Chondrocyte (in vitro differentiated cells): ENCODE results near the gene SIN3B. TPM values are rescaled to one million over a fixed set of nuclear protein-coding genes. Genes with fewer than 3 reads are reported as not detected.
A peak's percentile ranks its signal among the peaks of the same experiment; 100 is the strongest.

Source experiments
- DNase-seq: peaks from one replicate; pipeline ENCODE4 v3.0.0; 2021; ENCODE audit warnings: mixed read lengths, low spot score
- H3K27ac Mint-ChIP-seq: one replicate; pipeline ENCODE4 v1.8.0; 2021; ENCODE audit warnings: mild to moderate bottlenecking, moderate library complexity, mixed read lengths; ENCODE audit not compliant: unreplicated experiment
- H3K27me3 Mint-ChIP-seq: 2 replicates; pipeline ENCODE4 v1.8.0; 2021; ENCODE audit warnings: low read depth, mixed read lengths
- H3K36me3 Mint-ChIP-seq: 2 replicates; pipeline ENCODE4 v1.8.0; 2021; ENCODE audit warnings: low read depth, mixed read lengths
- H3K4me1 Mint-ChIP-seq: 2 replicates; pipeline ENCODE4 v1.8.0; 2021; ENCODE audit warnings: low read depth, mild to moderate bottlenecking, mixed read lengths
- H3K4me3 Mint-ChIP-seq: one replicate; pipeline ENCODE4 v1.8.0; 2021; ENCODE audit warnings: mild to moderate bottlenecking, moderate library complexity, mixed read lengths; ENCODE audit not compliant: unreplicated experiment
- H3K9me3 Mint-ChIP-seq: 2 replicates; pipeline ENCODE4 v1.8.0; 2021; ENCODE audit warnings: low read depth, mixed read lengths
- long read RNA-seq: library from polyadenylated mRNA; stranded (forward); transcript quantifications from one replicate; pipeline ENCODE4 v2.0.0, GENCODE V29; 2021
- total RNA-seq: library from RNA; stranded (reverse); gene quantifications from 3 replicates; pipeline ENCODE4 v1.2.1, GENCODE V29; 2021
- TF ChIP-seq, protein P1 (sequence below): fragments of 200-600 bp; sonication (generic); IDR thresholded peaks from 2 replicates; pipeline ENCODE4 v1.5.0; 2021; ENCODE audit warnings: antibody characterized with exemption, mild to moderate bottlenecking, moderate library complexity

Gene SIN3B, protein sequence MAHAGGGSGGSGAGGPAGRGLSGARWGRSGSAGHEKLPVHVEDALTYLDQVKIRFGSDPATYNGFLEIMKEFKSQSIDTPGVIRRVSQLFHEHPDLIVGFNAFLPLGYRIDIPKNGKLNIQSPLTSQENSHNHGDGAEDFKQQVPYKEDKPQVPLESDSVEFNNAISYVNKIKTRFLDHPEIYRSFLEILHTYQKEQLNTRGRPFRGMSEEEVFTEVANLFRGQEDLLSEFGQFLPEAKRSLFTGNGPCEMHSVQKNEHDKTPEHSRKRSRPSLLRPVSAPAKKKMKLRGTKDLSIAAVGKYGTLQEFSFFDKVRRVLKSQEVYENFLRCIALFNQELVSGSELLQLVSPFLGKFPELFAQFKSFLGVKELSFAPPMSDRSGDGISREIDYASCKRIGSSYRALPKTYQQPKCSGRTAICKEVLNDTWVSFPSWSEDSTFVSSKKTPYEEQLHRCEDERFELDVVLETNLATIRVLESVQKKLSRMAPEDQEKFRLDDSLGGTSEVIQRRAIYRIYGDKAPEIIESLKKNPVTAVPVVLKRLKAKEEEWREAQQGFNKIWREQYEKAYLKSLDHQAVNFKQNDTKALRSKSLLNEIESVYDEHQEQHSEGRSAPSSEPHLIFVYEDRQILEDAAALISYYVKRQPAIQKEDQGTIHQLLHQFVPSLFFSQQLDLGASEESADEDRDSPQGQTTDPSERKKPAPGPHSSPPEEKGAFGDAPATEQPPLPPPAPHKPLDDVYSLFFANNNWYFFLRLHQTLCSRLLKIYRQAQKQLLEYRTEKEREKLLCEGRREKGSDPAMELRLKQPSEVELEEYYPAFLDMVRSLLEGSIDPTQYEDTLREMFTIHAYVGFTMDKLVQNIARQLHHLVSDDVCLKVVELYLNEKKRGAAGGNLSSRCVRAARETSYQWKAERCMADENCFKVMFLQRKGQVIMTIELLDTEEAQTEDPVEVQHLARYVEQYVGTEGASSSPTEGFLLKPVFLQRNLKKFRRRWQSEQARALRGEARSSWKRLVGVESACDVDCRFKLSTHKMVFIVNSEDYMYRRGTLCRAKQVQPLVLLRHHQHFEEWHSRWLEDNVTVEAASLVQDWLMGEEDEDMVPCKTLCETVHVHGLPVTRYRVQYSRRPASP
- 59.2 to 62.2 TPM (median 59.7 TPM) in 3 replicates for total RNA-seq
- long read RNA-seq, full-length matches to known transcripts = 51 of 87 reads
- long read RNA-seq, partial matches to known transcripts = 14 of 87 reads
- long read RNA-seq, other reads (novel, unspliced or antisense) = 22 of 87 reads

GRCh38 chr19:16829010-16829821, at the start of gene SIN3B:
Gene SIN3B, plus strand, starts transcription at chr19:16829398. Its CDS starts 23 bp downstream, at chr19:16829421.
- H3K27me3 Mint-ChIP-seq = no peaks in the 10 kb centered on the region
- peaks cover 39% of the 10 kb centered on the region for H3K4me1 Mint-ChIP-seq
- peak within 1 kb of the TSS; percentile 79 for H3K4me3 Mint-ChIP-seq
- DNase-seq = no peak
- TF ChIP-seq, protein P1, sequence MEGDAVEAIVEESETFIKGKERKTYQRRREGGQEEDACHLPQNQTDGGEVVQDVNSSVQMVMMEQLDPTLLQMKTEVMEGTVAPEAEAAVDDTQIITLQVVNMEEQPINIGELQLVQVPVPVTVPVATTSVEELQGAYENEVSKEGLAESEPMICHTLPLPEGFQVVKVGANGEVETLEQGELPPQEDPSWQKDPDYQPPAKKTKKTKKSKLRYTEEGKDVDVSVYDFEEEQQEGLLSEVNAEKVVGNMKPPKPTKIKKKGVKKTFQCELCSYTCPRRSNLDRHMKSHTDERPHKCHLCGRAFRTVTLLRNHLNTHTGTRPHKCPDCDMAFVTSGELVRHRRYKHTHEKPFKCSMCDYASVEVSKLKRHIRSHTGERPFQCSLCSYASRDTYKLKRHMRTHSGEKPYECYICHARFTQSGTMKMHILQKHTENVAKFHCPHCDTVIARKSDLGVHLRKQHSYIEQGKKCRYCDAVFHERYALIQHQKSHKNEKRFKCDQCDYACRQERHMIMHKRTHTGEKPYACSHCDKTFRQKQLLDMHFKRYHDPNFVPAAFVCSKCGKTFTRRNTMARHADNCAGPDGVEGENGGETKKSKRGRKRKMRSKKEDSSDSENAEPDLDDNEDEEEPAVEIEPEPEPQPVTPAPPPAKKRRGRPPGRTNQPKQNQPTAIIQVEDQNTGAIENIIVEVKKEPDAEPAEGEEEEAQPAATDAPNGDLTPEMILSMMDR = no peak
- H3K9me3 Mint-ChIP-seq = no peaks in the 10 kb centered on the region
- peaks cover 13% of the 10 kb centered on the region for H3K36me3 Mint-ChIP-seq
- peak within 1 kb of the TSS; percentile 80 for H3K27ac Mint-ChIP-seq

GRCh38 chr19:16779539-16780163, 49.5 kb upstream of the SIN3B start:
- Mint-ChIP-seq H3K9me3 (no peaks in the 10 kb centered on the region), H3K36me3 (no peaks in the 10 kb centered on the region), H3K4me1 (no peaks in the 10 kb centered on the region)

DNA sequence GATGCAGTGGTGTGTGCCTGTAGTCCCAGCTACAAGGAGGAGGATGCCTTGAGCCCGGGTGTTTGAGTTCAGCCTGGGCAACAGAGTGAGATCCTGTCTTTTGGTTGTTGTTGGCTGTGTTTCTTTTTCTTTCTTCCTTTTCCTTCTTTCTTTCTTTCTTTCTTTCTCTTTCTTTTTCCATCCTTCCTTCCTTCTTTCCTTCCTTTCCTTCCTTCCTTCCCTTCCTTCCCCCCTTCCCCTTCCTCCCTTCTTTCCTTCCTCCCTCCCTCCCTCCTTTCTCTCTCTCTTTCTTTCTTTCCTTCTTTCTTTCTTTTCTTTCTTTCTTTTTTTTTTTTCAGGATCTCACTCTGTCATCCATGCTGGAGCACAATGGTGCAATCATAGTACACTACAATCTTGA, 46.5 kb upstream of the SIN3B start:
- Mint-ChIP-seq H3K36me3 (no peaks in the 10 kb centered on the region), H3K27ac (no peak overlapping the region), H3K9me3 (no peaks in the 10 kb centered on the region), H3K4me3 (no peak overlapping the region), H3K27me3 (peaks cover 11% of the 10 kb centered on the region), H3K4me1 (no peaks in the 10 kb centered on the region)
- TF ChIP-seq, protein P1 = no peak
- no peak for DNase-seq

More at GRCh38 chr19:16779539-16780163, 49.5 kb upstream of the SIN3B start:
- Mint-ChIP-seq H3K27me3 (peaks cover 17% of the 10 kb centered on the region), H3K4me3 (no peak overlapping the region), H3K27ac (no peak overlapping the region)
- no peak for DNase-seq
- TF ChIP-seq, protein P1 = no peak

- TF ChIP-seq, protein P1 = no peak
- Mint-ChIP-seq H3K27me3 (no peaks in the 10 kb centered on the region), H3K9me3 (peaks cover 13% of the 10 kb centered on the region), H3K4me1 (no peaks in the 10 kb centered on the region), H3K27ac (no peak overlapping the region), H3K4me3 (no peak overlapping the region), H3K36me3 (peaks cover 7% of the 10 kb centered on the region)
- DNase-seq = no peak
Observed at GRCh38 chr19:16788479-16788878, 40.7 kb upstream of the SIN3B start.
